H9 (cell line): ENCODE results near the gene RPS6KB2. TPM values are rescaled to one million over a fixed set of nuclear protein-coding genes. Genes with fewer than 3 reads are reported as not detected.
A peak's percentile ranks its signal among the peaks of the same experiment; 100 is the strongest.

ENCODE experiments used
- DNase-seq: peaks from one replicate; pipeline ENCODE4 v3.0.0-alpha.2; 2017
- H2AFZ ChIP-seq: one replicate; pipeline ENCODE4 v1.6.1; 2013; ENCODE audit warnings: mild to moderate bottlenecking, low read length, control low read depth, moderate library complexity
- H2AK5ac ChIP-seq: 2 replicates; pipeline ENCODE4 v1.6.1; 2013; ENCODE audit warnings: low read length, control low read depth, mixed read lengths; ENCODE audit not compliant: insufficient read length
- H2BK120ac ChIP-seq: one replicate; pipeline ENCODE4 v1.6.1; 2013; ENCODE audit warnings: low read depth, mild to moderate bottlenecking, low read length, control low read depth, inconsistent platforms; ENCODE audit not compliant: poor library complexity, severe bottlenecking
- H2BK12ac ChIP-seq: 2 replicates; pipeline ENCODE4 v1.6.1; 2013; ENCODE audit warnings: low read length, control low read depth, mixed read lengths, low read depth; ENCODE audit not compliant: insufficient read length
- H2BK15ac ChIP-seq: 2 replicates; pipeline ENCODE4 v1.6.1; 2013; ENCODE audit warnings: low read depth, low read length, control low read depth
- H2BK20ac ChIP-seq: one replicate; pipeline ENCODE4 v1.6.1; 2013; ENCODE audit warnings: low read depth, mild to moderate bottlenecking, low read length, control low read depth, inconsistent platforms; ENCODE audit not compliant: poor library complexity, severe bottlenecking
- H2BK5ac ChIP-seq: 2 replicates; pipeline ENCODE4 v1.6.1; 2013; ENCODE audit warnings: low read length, control low read depth, mixed read lengths; ENCODE audit not compliant: insufficient read length
- H3K14ac ChIP-seq: 2 replicates; pipeline ENCODE4 v1.6.1; 2013; ENCODE audit warnings: low read length, control low read depth; ENCODE audit not compliant: insufficient read depth
- H3K18ac ChIP-seq: 2 replicates; pipeline ENCODE4 v1.6.1; 2013; ENCODE audit warnings: low read depth, mild to moderate bottlenecking, mixed read lengths, low read length, control low read depth; ENCODE audit not compliant: insufficient read length
- H3K23ac ChIP-seq: 2 replicates; pipeline ENCODE4 v1.6.1; 2013; ENCODE audit warnings: low read length, control low read depth, mixed read lengths, low read depth; ENCODE audit not compliant: insufficient read length
- H3K23me2 ChIP-seq: 2 replicates; pipeline ENCODE4 v1.6.1; 2013; ENCODE audit warnings: low read depth, mild to moderate bottlenecking, mixed read lengths, low read length, control low read depth; ENCODE audit not compliant: insufficient read length, poor library complexity, severe bottlenecking
- H3K27ac ChIP-seq: 2 replicates; pipeline ENCODE4 v1.5.1; 2013; ENCODE audit warnings: low read length, control low read depth, mixed read lengths, low read depth; ENCODE audit not compliant: insufficient read length
- H3K27me3 ChIP-seq: 2 replicates; pipeline ENCODE4 v1.6.1; 2013; ENCODE audit warnings: low read length, control low read depth, inconsistent platforms; ENCODE audit not compliant: insufficient read depth
- H3K4ac ChIP-seq: 2 replicates; pipeline ENCODE4 v1.6.1; 2013; ENCODE audit warnings: low read depth, mild to moderate bottlenecking, control low read depth, inconsistent platforms, low read length, moderate library complexity
- H3K4me1 ChIP-seq: 2 replicates; pipeline ENCODE4 v1.6.1; 2013; ENCODE audit warnings: low read length, control low read depth, inconsistent platforms; ENCODE audit not compliant: insufficient read depth
- H3K4me2 ChIP-seq: 2 replicates; pipeline ENCODE4 v1.6.1; 2013; ENCODE audit warnings: low read length, control low read depth, mixed read lengths; ENCODE audit not compliant: insufficient read length, insufficient read depth
- H3K56ac ChIP-seq: 2 replicates; pipeline ENCODE4 v1.6.1; 2013; ENCODE audit warnings: low read depth, mild to moderate bottlenecking, mixed read lengths, low read length, control low read depth; ENCODE audit not compliant: insufficient read length
- H3K79me1 ChIP-seq: 2 replicates; pipeline ENCODE4 v1.6.1; 2013; ENCODE audit warnings: low read depth, mild to moderate bottlenecking, moderate library complexity, low read length, control low read depth, inconsistent platforms; ENCODE audit not compliant: insufficient read depth, poor library complexity, severe bottlenecking
- H3K79me2 ChIP-seq: 2 replicates; pipeline ENCODE4 v1.6.1; 2013; ENCODE audit warnings: low read length, control low read depth, inconsistent platforms; ENCODE audit not compliant: insufficient read depth
- H3K9ac ChIP-seq: 2 replicates; pipeline ENCODE4 v1.6.1; 2013; ENCODE audit warnings: low read length, control low read depth, mixed read lengths; ENCODE audit not compliant: insufficient read length; ENCODE audit errors: extremely low read depth
- H3K9me3 ChIP-seq: one replicate; pipeline ENCODE4 v1.6.1; 2013; ENCODE audit warnings: low read depth, low read length, inconsistent platforms; ENCODE audit not compliant: control insufficient read depth
- H3T11ph ChIP-seq: one replicate; pipeline ENCODE4 v1.6.1; 2013; ENCODE audit warnings: mild to moderate bottlenecking, low read length, control low read depth, inconsistent platforms
- H4K20me1 ChIP-seq: one replicate; pipeline ENCODE4 v1.6.1; 2013; ENCODE audit not compliant: control insufficient read depth, insufficient read length, insufficient read depth
- H4K5ac ChIP-seq: 2 replicates; pipeline ENCODE4 v1.6.1; 2013; ENCODE audit warnings: low read depth, mild to moderate bottlenecking, mixed read lengths, low read length, control low read depth; ENCODE audit not compliant: insufficient read length
- H4K8ac ChIP-seq: replicated peaks from 2 replicates; pipeline ENCODE4 v1.6.1; 2013; ENCODE audit warnings: low read length, control low read depth, mixed read lengths, low read depth; ENCODE audit not compliant: insufficient read length
- H4K91ac ChIP-seq: 2 replicates; pipeline ENCODE4 v1.6.1; 2013; ENCODE audit warnings: low read depth, mild to moderate bottlenecking, moderate library complexity, mixed read lengths, low read length, control low read depth; ENCODE audit not compliant: insufficient read length
- H3K27ac Mint-ChIP-seq, 3 experiments: 2 replicates in 2 of 3; 3 replicates in 1 of 3; pipeline ENCODE4 v1.8.0; 2020 to 2021; ENCODE audit warnings: mixed read lengths in 3 of 3, mild to moderate bottlenecking in 1 of 3, moderate library complexity in 1 of 3
- H3K27me3 Mint-ChIP-seq: 2 replicates; pipeline ENCODE4 v1.8.0; 2021; ENCODE audit warnings: low read depth, mild to moderate bottlenecking, moderate library complexity, mixed read lengths
- H3K36me3 Mint-ChIP-seq, 3 experiments: 2 replicates in 2 of 3; 3 replicates in 1 of 3; pipeline ENCODE4 v1.8.0; 2020 to 2021; ENCODE audit warnings: low read depth in 3 of 3, mixed read lengths in 3 of 3; ENCODE audit not compliant: insufficient read depth in 1 of 3
- H3K4me1 Mint-ChIP-seq, 2 experiments: 2 replicates each; pipeline ENCODE4 v1.8.0; 2020; ENCODE audit warnings: mixed read lengths in 2 of 2
- H3K4me3 Mint-ChIP-seq, 2 experiments: 2 replicates in 1 of 2; 3 replicates in 1 of 2; pipeline ENCODE4 v1.8.0; 2020 to 2021; ENCODE audit warnings: mild to moderate bottlenecking in 2 of 2, mixed read lengths in 2 of 2, moderate library complexity in 1 of 2
- H3K9me3 Mint-ChIP-seq, 2 experiments: 2 replicates in 1 of 2; 3 replicates in 1 of 2; pipeline ENCODE4 v1.8.0; 2020; ENCODE audit warnings: mild to moderate bottlenecking in 2 of 2, mixed read lengths in 2 of 2, moderate library complexity in 1 of 2
- WGBS: extraction: QIAGEN DNeasy Blood & Tissue Kit; methylation state at CpG from one replicate; pipeline ENCODE4 v1.1.7; 2013; ENCODE audit warnings: missing lambda C conversion rate, low lambda C conversion rate, mixed read lengths; ENCODE audit not compliant: insufficient read length; ENCODE audit errors: extremely low coverage; 5-methylcytosine and 5-hydroxymethylcytosine counted together
- total RNA-seq: library from RNA; stranded (reverse); gene quantifications from 2 replicates; pipeline ENCODE4 v1.2.1, GENCODE V29; 2021
- TF ChIP-seq, protein P1 (sequence below): fragments of 200-600 bp; sonication (generic); conservative IDR thresholded peaks from 3 replicates; pipeline ENCODE4 v1.8.0; 2021; ENCODE audit warnings: antibody characterized with exemption, mild to moderate bottlenecking

Gene RPS6KB2
- total RNA-seq, 1 experiment from 2014 or later: 51.7 TPM

DNA sequence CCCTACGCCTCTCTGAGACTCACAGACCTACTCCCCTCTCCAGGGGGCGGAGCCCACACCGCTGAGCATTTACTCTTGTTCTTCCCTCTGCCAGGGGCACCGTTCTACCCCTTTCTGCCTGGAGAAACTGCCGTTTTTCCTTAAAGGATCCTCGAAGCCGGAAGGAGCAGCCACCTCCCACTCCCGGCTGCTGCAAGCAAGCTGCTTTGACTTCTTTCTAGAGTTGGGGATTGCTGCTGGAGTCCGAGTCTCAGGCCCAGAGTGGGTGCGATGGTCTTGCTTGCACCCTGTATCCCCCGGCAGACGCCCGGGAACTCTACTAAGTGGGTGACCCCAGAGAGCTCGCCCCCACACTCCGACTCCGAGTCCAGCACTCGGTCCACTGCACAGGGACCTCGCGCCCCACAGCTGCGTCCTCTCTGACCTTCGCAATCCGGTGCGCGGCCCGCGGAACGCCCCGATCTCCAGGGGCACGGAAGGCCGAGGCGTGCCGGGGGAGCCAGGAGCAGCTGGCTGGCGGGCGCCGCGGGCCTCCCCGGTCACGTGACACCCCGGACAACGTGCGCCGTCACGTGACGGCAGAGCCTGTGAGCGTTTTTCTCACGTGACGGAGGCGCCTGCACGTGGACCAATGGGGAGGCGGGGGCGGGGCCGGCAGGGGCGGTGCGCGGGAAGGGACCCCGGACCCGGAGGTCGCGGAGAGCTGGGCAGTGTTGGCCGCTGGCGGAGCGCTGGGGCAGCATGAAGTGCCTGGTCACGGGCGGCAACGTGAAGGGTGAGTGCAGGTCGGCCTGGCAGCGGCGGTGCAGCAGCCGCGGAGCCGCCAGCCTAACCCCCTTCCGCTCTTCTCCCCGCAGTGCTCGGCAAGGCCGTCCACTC is 36.8 kb upstream of the RPS6KB2 start, which contains the start of gene RAD9A:
Gene RAD9A (plus strand): TSS at position 683 of the 879 bp plus-strand sequence. CDS start 59 bp downstream, at position 742.
- H3K9ac ChIP-seq: peak within 1 kb of the TSS; percentile 61
- no peak within 1 kb of the TSS for H2BK15ac ChIP-seq
- Mint-ChIP-seq H3K36me3 (peaks cover 9 to 22% (median 17%) of the 10 kb centered on the region in 3 experiments), H3K27me3 (no peaks in the 10 kb centered on the region; the same call in 1 of the 2 replicates), H3K9me3 (no peaks in the 10 kb centered on the region; a peak in 1 of 5 replicates), H3K27ac (peak within 1 kb of the TSS; percentile 4 to 97 (median 41); a peak in 5 of 7 replicates), H3K4me1 (peaks cover 25 to 33% of the 10 kb centered on the region in 2 experiments), H3K4me3 (peak within 1 kb of the TSS; percentile 71 to 92)
- no peak within 1 kb of the TSS for H4K5ac ChIP-seq
- no peak within 1 kb of the TSS for H3T11ph ChIP-seq
- no peak within 1 kb of the TSS for H4K8ac ChIP-seq
- no CpG with 5 or more reads among the region's 75 CpGs for WGBS
- H3K23ac ChIP-seq: no peak within 1 kb of the TSS
- no peak within 1 kb of the TSS for H3K4ac ChIP-seq
- peaks cover 13% of the 10 kb centered on the region for H3K23me2 ChIP-seq
- H3K9me3 ChIP-seq: no peaks in the 10 kb centered on the region
- no peaks in the 10 kb centered on the region; the same call in 1 of the 2 replicates for H3K4me1 ChIP-seq
- no peak within 1 kb of the TSS for H2AK5ac ChIP-seq
- no peaks in the 10 kb centered on the region for H4K20me1 ChIP-seq
- no peak within 1 kb of the TSS for H3K27ac ChIP-seq
- H2BK20ac ChIP-seq: no peak within 1 kb of the TSS
- H3K79me1 ChIP-seq: no peaks in the 10 kb centered on the region
- TF ChIP-seq, protein P1, sequence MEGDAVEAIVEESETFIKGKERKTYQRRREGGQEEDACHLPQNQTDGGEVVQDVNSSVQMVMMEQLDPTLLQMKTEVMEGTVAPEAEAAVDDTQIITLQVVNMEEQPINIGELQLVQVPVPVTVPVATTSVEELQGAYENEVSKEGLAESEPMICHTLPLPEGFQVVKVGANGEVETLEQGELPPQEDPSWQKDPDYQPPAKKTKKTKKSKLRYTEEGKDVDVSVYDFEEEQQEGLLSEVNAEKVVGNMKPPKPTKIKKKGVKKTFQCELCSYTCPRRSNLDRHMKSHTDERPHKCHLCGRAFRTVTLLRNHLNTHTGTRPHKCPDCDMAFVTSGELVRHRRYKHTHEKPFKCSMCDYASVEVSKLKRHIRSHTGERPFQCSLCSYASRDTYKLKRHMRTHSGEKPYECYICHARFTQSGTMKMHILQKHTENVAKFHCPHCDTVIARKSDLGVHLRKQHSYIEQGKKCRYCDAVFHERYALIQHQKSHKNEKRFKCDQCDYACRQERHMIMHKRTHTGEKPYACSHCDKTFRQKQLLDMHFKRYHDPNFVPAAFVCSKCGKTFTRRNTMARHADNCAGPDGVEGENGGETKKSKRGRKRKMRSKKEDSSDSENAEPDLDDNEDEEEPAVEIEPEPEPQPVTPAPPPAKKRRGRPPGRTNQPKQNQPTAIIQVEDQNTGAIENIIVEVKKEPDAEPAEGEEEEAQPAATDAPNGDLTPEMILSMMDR: no peak
- no peak within 1 kb of the TSS for H4K91ac ChIP-seq
- H3K4me2 ChIP-seq: peak within 1 kb of the TSS; percentile 88
- H3K18ac ChIP-seq: no peak within 1 kb of the TSS
- no peaks in the 10 kb centered on the region for H3K79me2 ChIP-seq
- no peak within 1 kb of the TSS for H2BK12ac ChIP-seq
- H3K27me3 ChIP-seq: no peaks in the 10 kb centered on the region
- H3K56ac ChIP-seq: no peak within 1 kb of the TSS
- peak; percentile 96 for DNase-seq
- no peak within 1 kb of the TSS for H2AFZ ChIP-seq
- H2BK5ac ChIP-seq: no peak within 1 kb of the TSS
- peak within 1 kb of the TSS; percentile 17 for H3K14ac ChIP-seq
- H2BK120ac ChIP-seq: no peak within 1 kb of the TSS
